Stomach (tissue), 4 donors: ENCODE measurements around the gene FOLR1.

Source experiments
- EP300 ChIP-seq: sonication (generic); formaldehyde crosslinking; IDR thresholded peaks from one replicate; pipeline ENCODE4 v1.6.1; 2017; ENCODE audit warnings: antibody characterized with exemption
- POLR2A ChIP-seq, 4 donors: fragments of 450-650 bp; IDR thresholded peaks; one replicate each; pipeline ENCODE4 v1.6.1; 2016; ENCODE audit warnings: antibody characterized with exemption in 4 of 4, control low read depth in 2 of 4, mild to moderate bottlenecking in 1 of 4, moderate library complexity in 1 of 4
- POLR2AphosphoS5 ChIP-seq, 3 donors: sonication (generic); formaldehyde crosslinking; IDR thresholded peaks; one replicate each; pipeline ENCODE4 v1.6.1; 2016; ENCODE audit warnings: antibody characterized with exemption in 3 of 3
- TF ChIP-seq, protein P1 (sequence below), 7 experiments: fragments of 450-650 bp in 4 of 7; fragments of 200-600 bp in 3 of 7; sonication (generic) in 3 of 7; IDR thresholded peaks; one replicate each; pipeline ENCODE4 v1.5.1; 2016 to 2019; ENCODE audit warnings: antibody characterized with exemption in 7 of 7, control low read depth in 2 of 7, mild to moderate bottlenecking in 1 of 7

DNA sequence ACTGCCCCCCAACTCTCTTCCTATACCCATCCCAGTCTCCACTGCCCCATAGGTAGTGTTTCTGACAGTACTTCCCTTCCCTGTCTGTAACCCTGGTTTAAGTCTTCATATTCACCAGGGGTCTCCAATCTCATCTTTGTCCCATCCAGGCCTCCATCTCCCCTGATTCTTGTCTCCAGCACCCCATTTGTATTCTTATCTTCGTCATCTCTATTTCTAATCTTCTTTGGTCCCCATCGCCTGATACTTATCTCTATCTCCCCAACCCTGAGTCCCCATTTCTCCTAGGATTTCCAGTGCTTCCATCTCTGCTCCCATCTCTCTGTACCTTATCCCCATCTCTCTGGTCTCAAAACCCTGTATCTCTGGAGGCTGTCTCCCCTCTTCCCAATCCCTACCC is 50.2 kb downstream of the FOLR1 start:
- no peak for TF ChIP-seq POLR2AphosphoS5 (IDR thresholded peaks at IDR 0.05)
- TF ChIP-seq POLR2A (IDR thresholded peaks at IDR 0.05), result no peak
- TF ChIP-seq, protein P1, sequence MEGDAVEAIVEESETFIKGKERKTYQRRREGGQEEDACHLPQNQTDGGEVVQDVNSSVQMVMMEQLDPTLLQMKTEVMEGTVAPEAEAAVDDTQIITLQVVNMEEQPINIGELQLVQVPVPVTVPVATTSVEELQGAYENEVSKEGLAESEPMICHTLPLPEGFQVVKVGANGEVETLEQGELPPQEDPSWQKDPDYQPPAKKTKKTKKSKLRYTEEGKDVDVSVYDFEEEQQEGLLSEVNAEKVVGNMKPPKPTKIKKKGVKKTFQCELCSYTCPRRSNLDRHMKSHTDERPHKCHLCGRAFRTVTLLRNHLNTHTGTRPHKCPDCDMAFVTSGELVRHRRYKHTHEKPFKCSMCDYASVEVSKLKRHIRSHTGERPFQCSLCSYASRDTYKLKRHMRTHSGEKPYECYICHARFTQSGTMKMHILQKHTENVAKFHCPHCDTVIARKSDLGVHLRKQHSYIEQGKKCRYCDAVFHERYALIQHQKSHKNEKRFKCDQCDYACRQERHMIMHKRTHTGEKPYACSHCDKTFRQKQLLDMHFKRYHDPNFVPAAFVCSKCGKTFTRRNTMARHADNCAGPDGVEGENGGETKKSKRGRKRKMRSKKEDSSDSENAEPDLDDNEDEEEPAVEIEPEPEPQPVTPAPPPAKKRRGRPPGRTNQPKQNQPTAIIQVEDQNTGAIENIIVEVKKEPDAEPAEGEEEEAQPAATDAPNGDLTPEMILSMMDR (IDR thresholded peaks at IDR 0.05), result no peak
- no peak for TF ChIP-seq EP300
